ENCODE measurements around the gene CNTRL. TPM values are rescaled to one million over a fixed set of nuclear protein-coding genes. Genes with fewer than 3 reads are reported as not detected.

CNTRL gene
- total RNA-seq, 1 experiment from 2014 or later, result 31.3 TPM

Other genes starting within 250 kb of the CNTRL start
- gene PSMD5, start 232.0 kb upstream of the CNTRL start, total RNA-seq (2014; rRNA removed; shearing (Covaris generic)), result 56.1 and 65.9 TPM in 2 replicates
- gene PHF19, start 197.8 kb upstream of the CNTRL start, total RNA-seq (2014; rRNA removed; shearing (Covaris generic)), result 47.0 and 47.8 TPM in 2 replicates
- 0.91 and 0.95 TPM in 2 replicates for gene TRAF1, start 148.2 kb upstream of the CNTRL start, total RNA-seq (2014; rRNA removed; shearing (Covaris generic))
- gene C5, start 24.7 kb upstream of the CNTRL start, total RNA-seq (2014; rRNA removed; shearing (Covaris generic)), result 6.3 and 11.5 TPM in 2 replicates
- gene RAB14, start 126.9 kb downstream of the CNTRL start, total RNA-seq (2014; rRNA removed; shearing (Covaris generic)), result 39.4 and 39.5 TPM in 2 replicates
- 162 and 164 TPM in 2 replicates for gene GSN, start 193.2 kb downstream of the CNTRL start, total RNA-seq (2014; rRNA removed; shearing (Covaris generic))

All from A172 (cell line).